Gastroesophageal sphincter (tissue), 3 donors: ENCODE measurements around the gene ERI2.

Experiments
- CTCF ChIP-seq, 4 experiments: fragments of 200-600 bp in 2 of 4; fragments of 450-650 bp in 2 of 4; sonication (generic) in 1 of 4; IDR thresholded peaks; one replicate each; pipeline ENCODE4 v1.5.1; 2017 to 2019; ENCODE audit warnings: antibody characterized with exemption in 4 of 4, mild to moderate bottlenecking in 2 of 4, moderate library complexity in 2 of 4
- EP300 ChIP-seq: sonication (generic); formaldehyde crosslinking; IDR thresholded peaks from one replicate; pipeline ENCODE4 v1.6.1; 2017; ENCODE audit warnings: antibody characterized with exemption, mild to moderate bottlenecking
- POLR2A ChIP-seq, 2 donors: fragments of 450-650 bp; IDR thresholded peaks; one replicate each; pipeline ENCODE4 v1.6.1; 2017; ENCODE audit warnings: antibody characterized with exemption in 2 of 2, mild to moderate bottlenecking in 2 of 2, moderate library complexity in 1 of 2
- POLR2AphosphoS5 ChIP-seq: sonication (generic); formaldehyde crosslinking; IDR thresholded peaks from one replicate; pipeline ENCODE4 v1.6.1; 2017; ENCODE audit warnings: antibody characterized with exemption

- TF ChIP-seq CTCF (IDR thresholded peaks at IDR 0.05) (no peak), POLR2A (IDR thresholded peaks at IDR 0.05) (no peak), POLR2AphosphoS5 (no peak), EP300 (no peak)
These were observed 46.9 kb upstream of the ERI2 start for GRCh38 chr16:20853143-20853542.
